H54 (cell line): ENCODE data around the gene KATNAL1.

ENCODE experiments used
- DNase-seq: peaks from one replicate; pipeline ENCODE4 v3.0.0; 2011; ENCODE audit warnings: low spot score, mixed read lengths; ENCODE audit not compliant: insufficient read length
- FAIRE-seq: peaks from 3 replicates; lab custom pipeline; 2011; peaks lifted over from hg19 to GRCh38; lab: Jason Lieb, UNC
- POLR2A ChIP-seq: IDR thresholded peaks from 2 replicates; pipeline ENCODE4 v1.6.1; 2011; ENCODE audit warnings: low read depth, mild to moderate bottlenecking, low read length

The KATNAL1 gene

GRCh38 chr13:30256713-30257467, 50.5 kb downstream of the KATNAL1 start:
- TF ChIP-seq POLR2A, result no peak
- FAIRE-seq (peak; percentile 11), DNase-seq (no peak)

DNA sequence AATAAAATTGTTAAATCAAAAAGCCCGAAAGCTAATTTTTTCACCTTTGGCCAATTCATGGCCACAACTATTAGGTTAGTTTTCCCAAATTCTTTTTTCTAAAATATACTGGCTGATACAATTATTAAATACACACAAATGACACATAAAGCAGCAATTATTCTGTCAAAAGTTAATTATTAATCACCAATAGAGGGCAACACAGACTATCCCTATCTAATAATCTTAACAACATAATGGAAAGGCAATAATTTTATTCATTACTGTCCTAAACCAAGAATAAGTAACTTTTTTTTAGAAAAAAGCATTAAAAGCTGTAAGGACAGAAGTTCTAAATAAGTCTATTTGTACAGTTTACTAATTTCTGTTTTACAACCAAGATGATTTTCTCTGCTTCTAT, 51.7 kb downstream of the KATNAL1 start:
- no peak for TF ChIP-seq POLR2A
- FAIRE-seq (no peak), DNase-seq (no peak)

- DNase-seq (no peak), FAIRE-seq (no peak)
- no peak for TF ChIP-seq POLR2A
Observed at GRCh38 chr13:30253830-30254229, 53.5 kb downstream of the KATNAL1 start.

DNA sequence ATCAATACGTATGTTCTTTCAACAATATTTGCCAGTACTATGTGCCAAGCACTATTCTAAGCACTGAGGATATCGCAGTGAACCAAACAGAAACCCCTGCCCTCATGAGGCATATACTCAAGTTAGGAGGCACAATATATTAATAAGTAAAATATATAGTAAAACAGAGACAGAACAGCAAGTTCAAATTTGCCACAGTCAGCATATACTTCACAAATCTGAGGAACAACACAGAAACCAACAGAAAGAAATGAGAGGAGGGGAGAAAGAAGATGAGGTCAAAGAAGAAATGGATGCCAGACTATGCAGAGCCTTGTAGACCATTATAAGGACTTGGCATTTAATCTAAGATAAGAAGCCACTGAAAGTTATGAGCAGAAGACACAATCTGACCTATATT, 59.9 kb downstream of the KATNAL1 start:
- DNase-seq (no peak), FAIRE-seq (no peak)

GRCh38 chr13:30241532-30241931, 65.8 kb downstream of the KATNAL1 start:
- DNase-seq (no peak), FAIRE-seq (no peak)
- TF ChIP-seq POLR2A, result no peak

More for the DNA sequence above, 59.9 kb downstream of the KATNAL1 start:
- TF ChIP-seq POLR2A, result no peak

- no peak for TF ChIP-seq POLR2A
- no peak for DNase-seq
- FAIRE-seq, result no peak
Observed at GRCh38 chr13:30240608-30241007, 66.7 kb downstream of the KATNAL1 start.

DNA sequence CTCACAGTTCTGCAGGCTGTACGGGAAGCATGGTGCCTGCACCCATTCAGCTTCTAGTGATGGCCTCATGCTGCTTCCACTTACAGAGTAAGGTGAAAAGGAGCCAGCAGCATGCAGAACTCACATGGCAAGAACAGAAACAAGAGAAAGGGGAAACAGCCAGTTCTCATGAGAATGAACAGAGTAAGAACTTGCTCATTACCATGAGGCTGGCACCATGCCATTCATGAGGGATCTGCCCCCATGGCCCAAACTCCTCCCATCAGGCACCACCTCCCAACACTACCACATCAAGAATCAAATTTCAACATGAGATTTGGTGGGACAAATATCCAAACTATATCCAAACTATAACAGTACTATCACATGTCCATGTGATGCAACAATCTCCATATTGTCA, 72.1 kb downstream of the KATNAL1 start:
- TF ChIP-seq POLR2A, result no peak
- DNase-seq (no peak), FAIRE-seq (no peak)

DNA sequence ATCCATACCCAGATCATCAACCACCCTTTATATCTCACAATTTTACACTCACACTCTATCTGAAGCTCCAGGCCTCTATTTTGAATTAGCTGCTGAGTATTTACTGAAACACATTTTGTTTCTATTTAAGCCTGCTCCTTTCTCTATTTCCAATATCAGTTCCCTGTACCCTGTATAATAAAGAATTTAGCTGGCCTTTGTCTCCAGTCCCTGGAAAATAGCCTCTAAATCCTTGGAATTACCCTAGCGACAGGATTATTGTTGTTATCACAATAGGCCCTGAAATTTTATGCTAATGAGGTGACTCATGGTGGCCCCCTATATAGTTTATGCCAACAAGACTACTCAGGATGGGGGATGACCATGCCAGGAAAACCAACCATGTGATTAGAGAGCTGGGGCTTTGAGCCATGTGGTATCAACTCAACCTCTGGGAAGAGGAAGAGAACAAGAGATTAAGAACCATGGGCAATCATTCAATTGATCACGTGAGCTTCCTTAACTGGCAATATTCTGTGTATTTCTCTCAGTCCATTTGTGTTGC, 72.7 kb downstream of the KATNAL1 start:
- TF ChIP-seq POLR2A, result no peak
- DNase-seq (no peak), FAIRE-seq (no peak)

DNA sequence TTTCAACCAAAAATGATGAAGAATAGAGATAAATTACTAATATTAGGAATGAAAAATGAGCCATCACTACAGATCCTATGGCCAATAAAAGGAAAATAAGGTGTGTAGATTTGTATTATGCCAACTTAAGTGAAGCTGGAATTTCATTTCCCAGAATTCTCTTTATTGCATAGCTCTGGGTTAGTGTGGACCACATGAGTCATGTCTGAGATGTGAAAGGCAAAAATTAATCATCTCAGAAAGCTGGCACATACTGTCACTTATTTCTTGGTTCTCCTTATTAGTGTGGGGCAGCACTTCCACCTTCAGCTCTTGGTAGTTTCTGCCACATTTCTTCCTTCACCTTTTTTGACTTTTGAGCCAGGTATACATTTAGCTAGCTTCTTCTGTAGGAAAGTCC, 82.6 kb downstream of the KATNAL1 start:
- no peak for DNase-seq
- no peak for TF ChIP-seq POLR2A
- peak; percentile 20 for FAIRE-seq

- TF ChIP-seq POLR2A, result no peak
- no peak for DNase-seq
- no peak for FAIRE-seq
Observed at GRCh38 chr13:30222254-30222653, 85.1 kb downstream of the KATNAL1 start.

- DNase-seq (no peak), FAIRE-seq (no peak)
- TF ChIP-seq POLR2A, result no peak
Observed at GRCh38 chr13:30216111-30216510, 91.2 kb downstream of the KATNAL1 start.

- DNase-seq (no peak), FAIRE-seq (no peak)
- TF ChIP-seq POLR2A, result no peak
Observed at GRCh38 chr13:30212256-30212655, 95.1 kb downstream of the KATNAL1 start.

- no peak for TF ChIP-seq POLR2A
- DNase-seq (no peak), FAIRE-seq (no peak)
Observed at GRCh38 chr13:30211745-30212144, 95.6 kb downstream of the KATNAL1 start.

DNA sequence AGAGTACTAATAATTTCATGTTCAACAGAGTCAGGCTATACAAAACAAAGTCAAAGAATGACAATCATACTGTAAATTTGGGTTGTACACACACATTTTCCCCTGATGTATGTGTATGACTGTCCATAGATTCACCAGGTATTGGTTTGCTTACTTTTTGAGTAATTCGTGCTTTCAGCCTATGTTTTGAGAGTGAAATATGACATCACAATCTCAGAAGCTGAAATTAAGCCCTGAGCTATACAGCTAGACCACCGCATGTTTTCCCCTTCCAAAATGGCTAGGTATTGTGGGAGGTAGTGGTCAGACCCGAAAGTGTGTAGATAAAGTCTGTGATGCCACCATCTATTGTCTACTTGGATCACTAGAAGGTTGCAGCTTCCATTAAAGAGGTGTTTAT, 102.8 kb downstream of the KATNAL1 start:
- DNase-seq, result no peak
- TF ChIP-seq POLR2A, result no peak
- no peak for FAIRE-seq

- DNase-seq, result peak; percentile 56
- TF ChIP-seq POLR2A, result no peak
- peak; percentile 62 for FAIRE-seq
Observed at GRCh38 chr13:30196025-30196424, 111.3 kb downstream of the KATNAL1 start.
